HG03095 (cell line): Measurements from ENCODE around the gene ERP27.

Experiments
- ATAC-seq: cut with Tn5 transposase; IDR thresholded peaks from one replicate; pipeline ENCODE4 v1.9.1; 2021; ENCODE audit warnings: moderate library complexity; ENCODE audit not compliant: unreplicated experiment

Gene ERP27

DNA sequence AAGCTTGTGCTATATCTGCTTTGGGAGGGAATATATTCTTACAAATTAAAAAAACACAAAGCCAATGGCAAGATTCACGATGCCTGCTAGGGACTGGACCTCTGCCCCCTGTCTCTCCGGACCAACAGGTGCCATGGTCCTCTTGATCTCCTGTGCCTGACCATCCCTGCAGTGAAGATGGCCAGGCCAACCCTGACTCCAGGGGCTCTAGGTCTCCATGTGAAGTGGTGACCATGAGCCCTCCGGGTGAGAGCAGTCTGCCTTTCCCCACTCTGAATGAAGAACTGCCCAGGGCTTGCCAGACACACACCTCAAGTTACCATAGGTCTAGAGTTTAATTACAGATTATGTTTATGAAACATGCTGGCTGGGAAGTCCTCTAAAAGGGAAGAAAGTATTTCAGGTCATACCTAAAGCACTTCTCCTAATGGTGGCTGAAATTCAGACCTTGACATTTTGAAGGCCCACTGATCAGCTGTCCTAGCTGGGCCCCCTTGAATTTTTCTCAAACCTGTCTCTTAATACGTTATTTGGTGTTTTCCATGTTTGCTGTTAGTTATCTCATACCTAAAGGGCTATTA lies 21.7 kb upstream of the ERP27 start:
- ATAC-seq = no peak

DNA sequence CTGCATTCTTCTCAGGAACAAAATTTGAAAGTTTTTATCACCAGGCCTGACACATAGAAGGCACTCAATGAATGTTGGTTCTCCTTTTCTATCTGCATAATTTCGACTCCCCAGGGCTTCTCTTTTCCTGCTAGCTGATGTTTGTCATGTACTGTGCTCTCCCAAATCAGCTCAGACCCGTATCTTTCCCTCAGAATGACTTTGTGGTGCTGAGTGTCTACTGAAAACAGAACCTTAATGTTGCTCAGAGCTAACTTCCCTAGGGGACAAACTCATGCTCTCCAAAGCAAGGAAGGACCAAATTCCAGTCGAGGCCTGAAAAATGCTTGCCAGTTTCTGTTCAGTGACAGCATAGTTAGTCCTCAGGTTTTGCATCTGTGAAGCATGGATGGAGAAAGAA lies 21.1 kb upstream of the ERP27 start:
- ATAC-seq = no peak

DNA sequence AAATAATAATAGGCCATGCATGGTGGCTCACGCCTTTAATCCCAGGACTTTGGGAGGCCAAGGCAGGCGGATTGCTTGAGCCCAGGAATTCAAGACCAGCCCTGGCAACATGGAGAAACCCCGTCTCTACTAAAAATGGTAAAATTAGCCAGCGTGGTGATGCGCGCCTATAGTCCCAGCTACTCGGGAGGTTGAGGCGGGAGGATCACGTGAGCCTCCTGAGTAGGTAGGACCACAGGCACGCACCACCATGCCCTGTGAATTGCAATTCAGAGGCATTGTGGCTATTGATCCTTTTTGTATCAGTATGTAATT lies 20.7 kb upstream of the ERP27 start:
- ATAC-seq = no peak

DNA sequence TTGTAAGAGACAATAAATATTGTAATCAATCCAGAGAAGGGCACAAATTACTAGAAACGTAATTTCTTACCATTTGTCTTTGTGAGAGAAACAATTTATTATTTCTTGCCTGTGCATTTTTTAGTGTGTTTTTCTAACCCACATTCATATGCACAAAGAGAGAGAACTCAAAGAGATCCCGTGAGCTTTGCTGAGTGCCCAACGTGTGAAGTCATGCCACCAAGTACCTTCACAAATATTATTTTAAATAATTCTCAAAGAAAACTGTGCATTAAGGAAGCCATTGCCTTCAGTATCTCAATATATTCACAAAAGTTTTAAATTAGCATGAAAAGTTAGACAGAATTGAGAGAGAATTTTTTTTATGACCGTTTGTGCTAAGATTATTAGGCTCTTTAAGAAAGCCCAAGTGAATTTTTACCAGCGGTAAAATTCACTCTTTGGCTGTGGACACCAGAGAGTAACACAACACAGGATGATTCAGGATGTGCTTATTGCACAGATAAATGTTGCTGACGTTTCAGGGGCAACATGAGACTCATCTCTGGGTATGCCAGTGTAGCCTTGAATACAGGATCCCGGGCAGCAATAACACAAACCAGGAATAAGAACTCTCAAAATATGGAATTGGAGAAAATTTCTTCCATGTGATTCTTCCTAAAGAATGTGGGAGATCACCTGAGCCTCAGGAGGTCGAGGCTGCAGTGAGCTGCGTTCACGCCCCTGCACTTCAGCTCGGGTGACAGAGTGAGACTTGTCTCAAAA lies 20.2 kb upstream of the ERP27 start:
- ATAC-seq = no peak

DNA sequence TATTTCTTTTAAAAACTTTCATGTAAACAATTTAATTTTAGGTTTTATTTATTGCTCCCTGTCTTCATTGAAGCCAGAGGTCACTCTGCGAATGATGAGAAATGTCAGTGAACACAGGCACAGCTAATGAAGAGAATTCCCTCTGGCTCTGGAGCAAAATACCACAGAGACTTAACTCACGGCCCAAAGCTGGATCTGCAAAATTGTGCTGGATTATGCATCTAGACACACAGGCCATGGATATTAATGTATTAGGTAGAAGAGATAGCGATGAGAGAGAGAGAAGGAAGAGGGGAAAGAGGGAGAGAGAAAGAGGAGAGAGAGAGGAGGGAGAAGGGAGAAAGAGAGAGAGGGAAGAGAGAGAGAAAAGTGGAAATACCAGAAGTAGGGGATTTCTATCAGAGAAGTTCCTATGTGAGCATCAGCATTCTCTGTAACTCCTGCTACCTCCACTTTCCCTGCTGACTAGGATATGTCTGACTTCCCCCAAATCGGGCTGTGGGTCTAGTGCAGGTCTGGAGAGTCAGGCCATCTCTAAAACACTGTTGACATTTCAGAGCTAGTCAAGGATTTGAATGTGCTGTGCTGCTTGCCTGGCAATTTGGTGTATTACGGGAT lies 19.3 kb upstream of the ERP27 start:
- ATAC-seq = no peak

DNA sequence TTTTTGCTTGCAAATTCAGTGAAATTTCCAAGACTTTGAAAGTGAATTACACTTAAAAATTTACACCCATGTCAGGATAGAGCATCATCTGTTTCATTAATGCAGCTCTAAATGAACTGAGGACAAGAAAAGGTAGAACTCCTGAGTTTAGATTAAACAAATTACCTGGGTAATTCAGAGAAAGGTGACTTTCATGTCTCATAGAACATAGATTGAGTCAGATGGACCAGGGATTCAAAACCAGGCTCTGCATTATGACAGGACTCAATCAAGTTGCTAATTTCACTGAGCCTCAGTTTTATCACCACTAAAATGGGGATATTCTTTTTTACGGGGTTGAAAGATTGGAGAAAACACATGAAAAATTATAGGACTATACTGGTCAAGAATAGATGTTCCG lies 18.6 kb upstream of the ERP27 start:
- ATAC-seq = no peak

DNA sequence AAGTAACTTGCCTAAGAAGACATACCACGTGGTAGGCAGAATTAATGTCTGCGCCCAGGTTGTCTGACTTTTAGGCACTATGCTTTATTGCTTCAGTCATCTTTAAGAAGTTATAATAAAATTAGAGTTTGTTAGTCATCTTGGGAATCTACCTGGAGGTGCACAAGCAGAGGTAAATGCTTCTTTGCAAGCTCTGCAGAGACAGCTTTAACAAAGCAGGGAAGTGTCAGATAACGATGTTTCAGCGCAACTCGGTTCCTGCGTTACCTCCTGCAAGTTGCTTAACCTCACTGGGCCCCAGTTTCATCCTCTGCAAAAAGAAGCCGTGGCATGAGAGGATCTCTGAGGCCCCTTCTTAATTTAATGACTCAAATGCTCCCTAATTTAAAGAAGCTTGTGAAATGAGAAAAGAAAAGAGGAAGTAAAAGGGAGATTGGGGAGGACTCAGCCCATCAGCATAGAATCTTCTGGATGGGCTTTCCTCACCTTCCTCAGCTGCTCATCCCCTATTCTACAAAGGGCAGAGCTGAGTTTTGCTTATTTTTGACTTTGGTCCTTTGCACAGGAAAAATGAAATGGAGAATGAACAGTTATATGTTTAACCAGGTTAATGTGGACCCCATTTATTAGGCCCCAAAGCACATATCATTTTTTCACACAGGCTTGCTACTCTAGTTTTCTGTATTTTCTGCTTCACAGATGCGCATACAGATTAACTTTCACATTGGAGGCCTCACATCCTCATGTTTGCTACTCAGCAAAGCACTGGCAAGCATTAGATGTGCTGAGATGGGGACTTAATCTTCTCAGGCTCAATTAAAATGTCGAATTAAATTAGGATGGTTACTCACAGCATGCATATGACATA lies 17.9 kb upstream of the ERP27 start:
- peak; percentile 34 for ATAC-seq

DNA sequence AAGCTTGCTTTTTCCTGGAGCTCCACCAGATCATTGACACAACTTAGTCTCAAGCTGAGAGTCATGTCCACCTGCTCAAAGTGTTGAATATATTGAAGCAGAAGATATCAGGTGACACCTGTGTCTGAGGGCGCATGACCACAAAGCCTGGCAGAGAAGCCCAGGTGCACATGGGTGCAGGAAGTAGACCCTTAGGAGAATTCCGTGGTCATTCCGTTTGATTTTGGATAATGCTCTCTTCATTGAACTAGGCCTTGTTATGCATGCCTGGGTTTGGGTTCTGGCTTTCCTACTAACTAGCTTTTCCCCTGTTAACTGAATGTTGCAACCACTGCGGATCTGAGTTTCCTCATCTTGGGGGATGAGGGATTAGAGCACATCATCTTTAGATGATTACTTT lies 15.9 kb upstream of the ERP27 start:
- ATAC-seq = no peak

DNA sequence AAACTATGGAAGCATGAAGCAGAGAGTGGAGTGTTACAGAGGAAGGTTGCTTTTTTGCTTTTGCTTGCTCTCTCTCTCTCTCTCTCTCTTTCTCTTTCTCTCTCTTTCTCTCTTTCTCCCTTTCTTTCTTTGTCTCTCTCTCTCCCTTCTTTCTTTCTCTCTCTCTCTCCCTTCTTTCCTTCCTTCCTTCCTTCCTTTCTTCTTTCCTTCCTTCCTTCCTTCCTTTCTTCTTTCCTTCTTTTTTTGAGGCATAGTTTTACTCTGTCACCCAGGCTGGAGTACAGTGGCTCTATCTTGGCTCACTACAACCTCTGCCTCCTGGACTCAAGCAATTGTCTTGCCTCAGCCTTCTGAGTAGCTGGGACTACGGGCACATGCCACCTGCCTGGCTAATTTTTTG lies 15.4 kb upstream of the ERP27 start:
- no peak for ATAC-seq

DNA sequence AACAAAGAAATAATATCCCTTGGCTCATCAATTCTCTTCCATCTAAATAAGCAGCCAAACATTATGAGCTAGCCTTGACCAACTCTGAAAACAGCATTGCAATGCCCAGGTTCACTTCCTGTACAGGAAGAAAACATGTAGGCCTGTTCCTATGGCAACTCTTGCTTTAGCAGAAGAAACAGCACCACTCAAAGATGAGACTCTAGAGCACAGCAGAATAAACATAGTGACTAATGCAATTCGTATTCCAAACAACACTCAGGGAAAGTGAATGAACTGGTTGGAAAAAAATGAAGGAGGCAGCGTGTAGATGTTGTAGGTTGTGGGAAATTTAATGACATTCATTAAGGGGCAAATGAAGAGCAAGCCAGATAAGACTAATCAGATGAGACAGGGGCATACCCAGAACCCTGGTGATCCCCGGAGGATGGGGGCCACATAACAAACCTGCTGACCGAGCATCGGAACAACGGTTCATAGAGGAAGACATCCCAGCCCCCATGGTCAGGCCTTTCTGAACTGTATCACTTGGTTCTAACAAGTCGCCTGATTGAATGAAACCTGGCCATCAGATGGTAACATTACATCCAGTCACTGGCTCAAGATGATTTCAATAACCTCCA lies 14.1 kb upstream of the ERP27 start:
- peak; percentile 46 for ATAC-seq

DNA sequence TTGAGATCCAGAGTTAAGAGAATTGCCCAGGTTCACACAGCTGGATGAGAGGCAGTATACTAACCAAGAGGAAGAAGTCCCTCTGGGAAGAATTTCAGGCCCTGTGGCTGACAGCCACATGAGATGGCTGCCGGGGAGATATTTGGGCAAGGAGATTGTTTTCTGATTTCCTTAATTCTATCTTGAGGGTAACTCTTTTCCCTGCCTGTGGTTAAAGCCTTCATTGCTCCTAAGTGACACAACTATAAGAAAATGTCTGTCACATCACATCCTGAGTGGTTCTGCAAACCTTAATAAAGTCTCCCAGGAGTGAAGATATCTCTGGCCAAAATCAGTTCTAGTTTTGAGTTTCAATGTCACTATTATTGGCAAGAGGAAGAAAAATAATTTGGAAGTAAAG lies 13.5 kb upstream of the ERP27 start:
- ATAC-seq = no peak

DNA sequence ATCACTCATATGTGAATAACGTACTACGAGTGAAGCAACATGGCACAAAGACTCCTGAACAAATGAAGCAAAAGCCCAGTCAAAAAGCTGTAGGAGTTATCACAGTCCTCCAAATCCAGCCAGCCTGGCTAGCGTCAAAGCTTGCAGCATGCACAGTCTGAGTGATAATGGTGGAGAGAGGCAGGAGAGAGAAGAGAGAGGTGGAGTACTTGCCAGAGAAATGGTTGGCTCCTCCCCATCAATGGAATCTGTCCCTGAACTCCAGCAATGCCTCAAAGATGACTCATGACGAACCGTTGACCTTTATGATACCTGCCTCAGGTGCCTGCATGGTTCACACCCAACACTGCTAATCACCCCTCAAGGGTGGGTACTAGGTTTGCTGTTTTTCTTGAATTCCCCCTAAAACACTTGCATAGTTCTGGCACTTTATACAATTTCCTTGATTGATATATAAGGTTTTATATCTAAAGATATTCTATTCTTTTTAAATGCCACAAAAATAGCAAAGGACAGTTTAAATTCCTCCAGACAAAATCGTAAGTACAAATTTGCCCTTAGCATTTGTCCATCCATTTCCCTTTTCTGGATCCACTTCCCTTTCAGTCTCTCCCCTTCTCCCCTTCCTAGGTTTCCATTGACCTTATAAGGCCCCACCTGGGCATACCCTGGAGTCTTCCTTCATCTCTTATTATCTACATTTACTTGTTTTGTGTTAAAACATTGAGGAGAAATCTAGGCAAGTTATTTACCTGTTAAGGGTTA lies 12.8 kb upstream of the ERP27 start:
- ATAC-seq = no peak

DNA sequence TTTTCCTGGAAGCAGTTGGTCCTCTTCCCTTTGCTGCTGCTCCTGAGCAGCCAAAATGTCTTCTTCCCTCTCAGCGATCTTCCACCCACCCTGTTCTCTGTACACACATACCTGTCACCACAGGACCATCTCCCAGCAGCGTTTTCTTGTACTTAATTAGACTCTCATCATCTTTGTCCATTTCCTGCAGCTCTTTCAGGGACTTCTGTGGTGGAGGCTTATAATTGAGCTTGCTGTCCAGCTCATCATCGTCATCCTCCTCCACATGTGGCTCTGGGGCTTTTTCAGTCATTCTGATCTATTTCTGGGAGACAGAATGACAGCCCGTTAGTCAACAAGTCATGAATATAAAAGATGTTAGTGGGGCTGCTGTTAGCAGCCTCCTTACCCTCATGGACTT lies 12.1 kb upstream of the ERP27 start:
- ATAC-seq = no peak

DNA sequence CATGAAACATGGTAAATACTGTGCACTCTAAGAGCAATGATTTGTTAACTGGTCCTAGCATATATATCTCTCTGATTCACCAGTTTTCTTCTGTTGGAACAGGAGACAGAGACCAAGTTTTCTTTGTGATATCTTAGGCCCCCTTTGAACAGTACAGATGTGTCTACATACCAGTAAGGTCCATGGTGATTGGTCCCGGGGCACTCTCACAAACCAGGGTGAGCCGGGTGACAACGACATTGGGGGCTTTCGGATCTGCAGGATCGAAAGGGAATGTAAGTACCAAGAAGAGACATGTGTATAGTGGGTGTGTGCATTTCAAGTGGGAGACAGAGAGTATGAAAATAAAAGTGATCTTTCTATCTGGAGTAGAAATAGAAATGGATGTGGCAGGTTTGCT lies 11.3 kb upstream of the ERP27 start:
- no peak for ATAC-seq

DNA sequence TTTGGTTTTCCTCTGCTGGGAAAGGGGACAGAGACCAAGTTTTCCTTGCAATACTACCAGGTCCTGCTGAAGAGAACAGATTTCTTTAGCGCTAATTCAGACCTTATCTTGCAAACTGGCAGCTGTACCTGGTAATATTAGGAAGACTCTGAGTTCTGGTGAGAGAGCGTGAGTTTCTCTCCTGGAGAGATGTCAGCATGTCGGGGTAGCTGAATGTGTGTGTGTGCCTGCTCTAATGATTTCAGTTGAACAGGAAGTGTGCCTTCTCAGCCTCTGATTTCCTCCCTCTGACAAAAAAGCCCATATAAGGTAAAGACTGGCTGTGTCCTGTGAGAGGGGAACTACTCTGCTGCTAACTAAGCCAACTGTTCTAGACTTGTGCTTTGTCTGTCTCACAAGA lies 10.3 kb upstream of the ERP27 start:
- ATAC-seq = peak; percentile 85

DNA sequence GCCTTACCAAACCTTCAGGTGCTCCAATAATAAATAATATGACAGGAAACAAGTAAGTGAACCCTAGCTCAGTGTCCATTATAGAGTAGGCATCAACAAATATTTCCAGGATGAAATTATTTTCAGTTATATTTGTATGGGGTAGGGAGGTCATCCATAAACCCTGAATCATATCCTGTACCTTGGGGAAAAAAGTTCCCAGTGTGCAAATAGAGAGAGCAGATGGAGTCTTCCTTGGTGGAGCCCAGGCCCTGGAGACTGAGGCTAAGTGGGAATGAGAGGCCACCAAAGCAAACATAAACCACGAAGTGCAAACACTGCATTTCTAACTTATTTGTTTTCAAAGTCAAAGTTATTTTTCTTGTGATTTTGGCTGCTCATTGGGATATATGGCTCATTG lies 8.5 kb upstream of the ERP27 start:
- ATAC-seq = no peak

DNA sequence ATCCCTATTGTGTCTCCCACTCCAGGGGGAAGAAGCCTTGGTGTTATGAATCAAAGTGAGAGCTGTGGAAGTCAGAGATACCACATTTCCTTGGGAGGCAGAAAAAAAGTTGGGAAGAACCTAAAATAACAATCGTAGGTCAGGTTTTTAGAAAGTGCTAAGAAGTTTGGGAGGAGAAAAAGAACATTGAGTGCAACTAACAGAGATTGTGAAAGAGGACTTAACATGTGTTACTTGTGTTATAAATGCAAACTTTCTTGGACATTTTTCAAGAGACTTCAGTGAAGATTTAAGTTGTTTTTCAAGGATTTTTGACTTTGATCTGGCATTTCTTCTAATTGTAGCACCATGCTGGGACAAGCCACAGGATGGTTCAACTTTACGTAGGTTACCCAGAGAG lies 7.8 kb upstream of the ERP27 start:
- ATAC-seq = no peak

DNA sequence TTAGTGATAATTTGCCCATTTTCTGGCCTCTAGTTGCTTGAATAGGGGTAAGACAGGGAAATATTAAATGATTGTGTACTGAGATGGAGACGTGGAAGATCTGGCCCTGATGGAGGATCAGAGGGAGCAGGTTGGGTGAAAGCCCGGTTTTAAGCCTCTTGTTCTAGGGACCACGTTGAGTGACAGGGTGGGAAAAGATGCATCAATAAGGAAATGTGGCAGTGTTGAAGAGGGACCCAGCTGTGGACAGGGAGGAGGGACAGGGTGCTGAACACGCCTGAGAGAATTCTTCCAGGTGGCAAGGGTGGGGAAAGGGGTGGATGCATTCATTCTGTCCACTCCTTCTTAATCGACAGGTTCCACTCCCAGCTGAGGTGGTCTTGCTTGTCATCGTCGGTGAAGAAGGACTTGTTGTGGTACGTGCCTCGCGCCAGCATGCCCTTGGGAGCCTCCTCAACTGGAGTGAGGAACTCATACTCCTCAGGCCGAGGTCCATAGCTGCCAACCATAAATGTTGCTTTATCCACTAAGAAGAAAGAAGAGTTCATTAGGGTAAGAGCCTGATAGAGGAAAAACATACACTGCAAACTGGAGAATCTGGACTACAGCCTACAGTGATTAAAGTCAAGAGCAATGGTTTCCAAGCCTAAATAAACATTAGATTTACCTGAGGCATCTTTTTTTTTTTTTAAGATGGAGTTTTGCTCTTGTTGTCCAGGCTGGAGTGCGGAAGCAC lies 4.0 kb upstream of the ERP27 start:
- ATAC-seq = no peak

DNA sequence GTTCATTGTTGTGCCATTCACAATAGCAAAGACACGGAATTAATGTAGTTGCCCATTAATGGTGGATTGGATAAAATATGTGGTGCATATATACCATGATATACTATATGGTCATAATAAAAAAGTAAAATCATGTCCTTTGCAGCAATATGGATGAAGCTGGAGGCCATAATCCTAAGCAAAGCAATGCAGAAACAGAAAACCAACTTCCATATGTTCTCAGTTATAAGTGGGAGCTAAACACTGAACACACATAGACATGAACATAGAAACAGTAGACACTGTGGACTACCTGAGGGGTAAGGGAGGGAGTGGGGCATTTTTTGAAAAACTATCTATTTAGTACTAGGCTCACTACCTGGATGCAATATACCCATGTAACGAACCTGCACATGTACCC lies 3.0 kb upstream of the ERP27 start:
- ATAC-seq = no peak

DNA sequence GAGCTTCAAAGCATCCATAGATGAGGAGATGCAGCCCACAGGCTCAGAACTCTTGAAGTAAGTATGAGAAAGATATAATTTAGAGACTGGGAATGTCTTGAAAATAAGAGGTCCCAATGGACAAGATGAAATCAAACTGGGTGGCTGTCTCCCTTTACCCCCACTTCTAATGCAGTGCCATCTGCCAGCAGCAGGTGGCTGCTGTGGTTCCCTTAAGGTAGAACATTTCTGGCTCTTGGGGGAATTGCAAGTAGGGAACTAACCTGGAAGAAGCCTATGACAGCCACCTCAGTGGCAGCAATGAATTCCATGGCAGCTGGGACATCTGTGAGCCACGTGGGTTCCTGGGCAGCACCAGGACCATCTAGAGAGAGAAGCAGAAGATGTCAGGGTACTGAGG lies 648 bp downstream of the ERP27 start:
- ATAC-seq = no peak
